Ovary (tissue), 9 donors: ENCODE data around the gene VAMP1. TPM values are rescaled to one million over a fixed set of nuclear protein-coding genes. Genes with fewer than 3 reads are reported as not detected.

ENCODE experiments used
- DNase-seq, 5 donors: peaks; one replicate each; pipeline ENCODE4 v3.0.0-alpha.2; 2019 to 2020
- H3K27ac ChIP-seq, 2 donors: fragments of 200-600 bp; one replicate each; pipeline versions ENCODE4 v1.5.1 to v1.8.0; 2019 to 2022
- H3K27me3 ChIP-seq: fragments of 200-600 bp; one replicate; pipeline ENCODE4 v1.8.0; 2022
- H3K36me3 ChIP-seq: fragments of 200-600 bp; sonication (generic); one replicate; pipeline ENCODE4 v1.5.1; 2019
- H3K4me1 ChIP-seq: one replicate; pipeline ENCODE4 v1.8.1; 2013; ENCODE audit warnings: mild to moderate bottlenecking, moderate library complexity; ENCODE audit not compliant: insufficient read depth
- H3K4me3 ChIP-seq: fragments of 200-600 bp; sonication (generic); one replicate; pipeline ENCODE4 v1.5.1; 2017
- H3K9me3 ChIP-seq, 2 donors: fragments of 200-600 bp in 1 of 2; sonication (generic) in 1 of 2; one replicate each; pipeline versions ENCODE4 v1.5.1 to v1.8.1; 2013 to 2019; ENCODE audit warnings: mild to moderate bottlenecking in 1 of 2, moderate library complexity in 1 of 2
- CTCF ChIP-seq, 3 donors: fragments of 450-650 bp in 2 of 3; fragments of 200-600 bp in 1 of 3; IDR thresholded peaks; one replicate each; pipeline versions ENCODE4 v1.5.1 to v1.8.0; 2016 to 2022; ENCODE audit warnings: antibody characterized with exemption in 3 of 3, mild to moderate bottlenecking in 1 of 3
- EP300 ChIP-seq: sonication (generic); formaldehyde crosslinking; IDR thresholded peaks from one replicate; pipeline ENCODE4 v1.6.1; 2017; ENCODE audit warnings: antibody characterized with exemption
- POLR2A ChIP-seq: fragments of 450-650 bp; IDR thresholded peaks from one replicate; pipeline ENCODE4 v1.6.1; 2017; ENCODE audit warnings: antibody characterized with exemption, mild to moderate bottlenecking, moderate library complexity
- WGBS, 3 donors: extraction: QIAGEN DNeasy Blood & Tissue Kit in 1 of 3; methylation state at CpG; one replicate each; pipeline versions ENCODE4 v1.1.5 to v1.1.7; 2013 to 2017; 5-methylcytosine and 5-hydroxymethylcytosine counted together
- intact Hi-C, 4 donors: fragments of 100-400 bp; cut with DNase I; formaldehyde crosslinking; loops; one replicate each; pipeline versions ENCODE4 v1.11.0 to v1.15.1; 2022 to 2023
- polyA plus RNA-seq, 2 donors: library from polyadenylated mRNA; stranded (reverse); fragments of 200-250 nt in 1 of 2; fragments of 350-450 nt in 1 of 2; fragmentation: Illumina TruSeq in 1 of 2; extraction: RNeasy Lipid Tissue Mini Kit (QIAGEN cat#74804) in 1 of 2; gene quantifications; one replicate each; pipeline ENCODE4 v1.2.3, GENCODE V29; 2013 to 2014
- total RNA-seq, 7 donors: library from RNA; depleted of rRNA in 2 of 7; stranded (reverse); fragments of >200 nt in 2 of 7; fragmentation: NEBNext Ultra II Directional in 3 of 7; extraction: Animal tissue kit (Norgen Biotek cat#: 25700) in 3 of 7; gene quantifications; one replicate each; pipeline versions ENCODE4 v1.1.0 to v1.2.4, GENCODE V29; 2016 to 2023
- donor health status: DM: no; HTN: no; CAD: no; lungs with moderate emphysema.
- donor health status: DM: no; HTN: no; CAD: no.
- donor health status: Bipolar disorder and iron deficiency.
- donor health status: DM: yes; HTN: yes; CAD: no.
- donor health status: DM: no; HTN: no; CAD: no.
- donor health status: DM: yes; HTN: yes; CAD: no.

The VAMP1 gene
- total and polyA plus RNA-seq, 9 donors = 2.5 to 11.9 (median 5.8) TPM

GRCh38 chr12:6426882-6427671, 43.4 kb downstream of the VAMP1 start:
- Histone ChIP-seq H3K4me3 (no peak overlapping the region), H3K27me3 (no peaks in the 10 kb centered on the region), H3K4me1 (peaks cover 6% of the 10 kb centered on the region), H3K27ac (no peak overlapping the region), H3K9me3 (no peaks in the 10 kb centered on the region), H3K36me3 (no peaks in the 10 kb centered on the region)
- TF ChIP-seq EP300 = no peak
- TF ChIP-seq CTCF (IDR thresholded peaks at IDR 0.05) = no peak
- no peak for TF ChIP-seq POLR2A
- intact Hi-C loops = no loop called here
- DNase-seq = peak in 1 of 5 donors; percentile 19
- WGBS, 3 donors = 81 to 82% (median 81%) methylated on average over 14 of the region's 14 CpGs

- no peaks in the 10 kb centered on the region for H3K36me3 ChIP-seq
- H3K9me3 ChIP-seq = no peaks in the 10 kb centered on the region
- no peak overlapping the region for H3K27ac ChIP-seq
- intact Hi-C loops = no loop called here
- H3K27me3 ChIP-seq = no peaks in the 10 kb centered on the region
- H3K4me3 ChIP-seq = no peak overlapping the region
- H3K4me1 ChIP-seq = peaks cover 6% of the 10 kb centered on the region
- TF ChIP-seq CTCF (IDR thresholded peaks at IDR 0.05) (no peak), EP300 (no peak), POLR2A (no peak)
- DNase-seq = peak in 1 of 5 donors; percentile 42
- WGBS, 3 donors = 75 to 80% (median 77%) methylated on average over 23 of the region's 23 CpGs
Observed at GRCh38 chr12:6425590-6426531, 44.6 kb downstream of the VAMP1 start.

GRCh38 chr12:6424866-6425265, 45.6 kb downstream of the VAMP1 start:
- intact Hi-C loops = loop anchor here (5.0 kb wide), 4 partner anchors 37 to 112 kb away; partner anchors contain the start of gene GAPDH (in 1 of the 4)
- Histone ChIP-seq H3K9me3 (no peaks in the 10 kb centered on the region), H3K27me3 (no peaks in the 10 kb centered on the region), H3K36me3 (no peaks in the 10 kb centered on the region), H3K4me1 (peaks cover 1% of the 10 kb centered on the region), H3K27ac (no peak overlapping the region), H3K4me3 (no peak overlapping the region)
- DNase-seq = no peak
- TF ChIP-seq EP300 (no peak), POLR2A (no peak), CTCF (IDR thresholded peaks at IDR 0.05) (no peak)
- WGBS, 3 donors = 84 to 86% (median 86%) methylated on average over 8 of the region's 8 CpGs

- Histone ChIP-seq H3K4me3 (no peak overlapping the region), H3K27me3 (no peaks in the 10 kb centered on the region), H3K4me1 (peaks cover 3% of the 10 kb centered on the region), H3K9me3 (no peaks in the 10 kb centered on the region), H3K36me3 (no peaks in the 10 kb centered on the region), H3K27ac (no peak overlapping the region)
- DNase-seq = no peak
- WGBS, 3 donors = 48 to 56% (median 49%) methylated on average over 6 of the region's 6 CpGs
- TF ChIP-seq CTCF (IDR thresholded peaks at IDR 0.05) (no peak), POLR2A (no peak)
- intact Hi-C loops = loop anchor here (5.0 kb wide), 4 partner anchors 38 to 113 kb away; partner anchors contain the start of gene GAPDH (in 1 of the 4)
Observed at GRCh38 chr12:6424008-6424347, 46.5 kb downstream of the VAMP1 start.
